ENCODE measurements around the gene KRT77. TPM values are rescaled to one million over a fixed set of nuclear protein-coding genes. Genes with fewer than 3 reads are reported as not detected.

The KRT77 gene
- total RNA-seq, 1 experiment from 2014 or later: not detected

- no peaks in the 10 kb centered on the region for H3F3A ChIP-seq (ENCODE audit: low read length, unreplicated experiment)
- peaks cover 49% of the 10 kb centered on the region for H3K27me3 ChIP-seq (ENCODE audit: low read length)
- no peaks in the 10 kb centered on the region for H3K9me3 ChIP-seq (ENCODE audit: low read length)
- TF ChIP-seq CTCF (conservative IDR thresholded peaks at IDR 0.05; ENCODE audit: low read depth, low read length): no peak
- no peak for TF ChIP-seq EZH2 (IDR thresholded peaks at IDR 0.05; ENCODE audit: low read length, unreplicated experiment)
- TF ChIP-seq EZH2phosphoT487 (IDR thresholded peaks at IDR 0.05; ENCODE audit: borderline replicate concordance, low read length): no peak
- CTCF ChIA-PET: no interaction called here
- no peak overlapping the region for H3K4me3 ChIP-seq (ENCODE audit: low read length)
- no peaks in the 10 kb centered on the region for H3K9me2 ChIP-seq (replicated peaks; ENCODE audit: low read length)
- H3K79me2 ChIP-seq (ENCODE audit: low read length): no peaks in the 10 kb centered on the region
- H4K20me1 ChIP-seq (ENCODE audit: low read length): no peaks in the 10 kb centered on the region
- no peak for ATAC-seq
- H3K4me2 ChIP-seq (ENCODE audit: low read length): no peak overlapping the region
- H3K36me3 ChIP-seq (ENCODE audit: low read depth, low read length): no peaks in the 10 kb centered on the region
- H3K9ac ChIP-seq (ENCODE audit: low read length): no peak overlapping the region
- DNase-seq: no peak
- H3K27ac ChIP-seq (ENCODE audit: low read length): no peak overlapping the region
- H3K4me1 ChIP-seq (ENCODE audit: insufficient read depth, low read length): no peaks in the 10 kb centered on the region
- intact Hi-C loops (cut with micrococcal nuclease): loop anchor here (5.0 kb wide), 1 partner anchor 58 kb away; no protein-coding TSS in a partner anchor
- POLR2A ChIA-PET (ENCODE audit: unreplicated experiment): no interaction called here
- BruUV-seq (replicated peaks): no TSS peak
- no peak overlapping the region for H2AFZ ChIP-seq (ENCODE audit: low read length)
These were observed 41.3 kb upstream of the KRT77 start for GRCh38 chr12:52744493-52745156.

DNA sequence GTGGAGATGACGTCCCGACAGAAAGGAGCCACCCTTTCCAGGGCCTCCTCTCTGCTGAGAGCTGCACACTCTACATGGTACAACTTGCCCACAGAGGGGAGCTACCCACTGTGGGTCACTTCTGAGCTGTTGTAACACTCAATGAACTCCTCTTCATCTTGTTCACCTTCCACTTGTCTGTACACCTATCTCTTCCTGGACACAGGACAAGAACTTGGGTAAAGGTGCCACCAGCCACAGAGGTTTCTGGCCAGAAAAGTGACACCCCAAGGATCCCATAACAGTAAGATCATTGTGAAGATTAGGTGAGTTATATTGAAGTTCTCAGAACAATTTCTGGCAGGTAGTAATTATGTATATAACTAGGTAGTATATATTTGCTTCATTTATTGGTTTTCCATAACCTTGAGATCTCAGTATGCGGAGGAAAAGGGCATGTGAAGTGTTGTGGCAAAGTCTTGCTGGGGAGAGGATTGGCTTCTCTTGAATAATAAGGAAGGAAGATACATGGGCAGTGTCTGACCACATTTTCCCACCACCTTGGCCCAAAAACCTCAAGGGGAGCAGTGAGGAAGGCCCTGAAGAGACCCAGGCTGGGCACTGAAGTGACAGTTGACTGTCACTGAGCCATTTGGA, 39.6 kb upstream of the KRT77 start:
- H4K20me1 ChIP-seq (ENCODE audit: low read length): no peaks in the 10 kb centered on the region
- H3K9me2 ChIP-seq (replicated peaks; ENCODE audit: low read length): no peaks in the 10 kb centered on the region
- H3F3A ChIP-seq (ENCODE audit: low read length, unreplicated experiment): no peaks in the 10 kb centered on the region
- no TSS peak for BruUV-seq (replicated peaks)
- TF ChIP-seq EZH2phosphoT487 (IDR thresholded peaks at IDR 0.05; ENCODE audit: borderline replicate concordance, low read length) (no peak), EZH2 (IDR thresholded peaks at IDR 0.05; ENCODE audit: low read length, unreplicated experiment) (no peak), CTCF (conservative IDR thresholded peaks at IDR 0.05; ENCODE audit: low read depth, low read length) (no peak)
- no peaks in the 10 kb centered on the region for H3K9me3 ChIP-seq (ENCODE audit: low read length)
- no peak for ATAC-seq
- H3K4me2 ChIP-seq (ENCODE audit: low read length): no peak overlapping the region
- no peak overlapping the region for H3K4me3 ChIP-seq (ENCODE audit: low read length)
- H3K4me1 ChIP-seq (ENCODE audit: insufficient read depth, low read length): no peaks in the 10 kb centered on the region
- CTCF ChIA-PET: no interaction called here
- no peak overlapping the region for H2AFZ ChIP-seq (ENCODE audit: low read length)
- peaks cover 34% of the 10 kb centered on the region for H3K27me3 ChIP-seq (ENCODE audit: low read length)
- H3K36me3 ChIP-seq (ENCODE audit: low read depth, low read length): no peaks in the 10 kb centered on the region
- H3K9ac ChIP-seq (ENCODE audit: low read length): no peak overlapping the region
- POLR2A ChIA-PET (ENCODE audit: unreplicated experiment): no interaction called here
- no peaks in the 10 kb centered on the region for H3K79me2 ChIP-seq (ENCODE audit: low read length)
- no peak overlapping the region for H3K27ac ChIP-seq (ENCODE audit: low read length)
- no peak for DNase-seq
- intact Hi-C loops (cut with micrococcal nuclease): loop anchor here (5.0 kb wide), 1 partner anchor 59 kb away; no protein-coding TSS in a partner anchor

- POLR2A ChIA-PET (ENCODE audit: unreplicated experiment): no interaction called here
- DNase-seq: no peak
- no TSS peak for BruUV-seq (replicated peaks)
- Histone ChIP-seq H3F3A (ENCODE audit: low read length, unreplicated experiment) (no peaks in the 10 kb centered on the region), H3K27me3 (ENCODE audit: low read length) (peaks cover 29% of the 10 kb centered on the region), H3K79me2 (ENCODE audit: low read length) (no peaks in the 10 kb centered on the region), H3K4me2 (ENCODE audit: low read length) (no peak overlapping the region), H3K4me1 (ENCODE audit: insufficient read depth, low read length) (no peaks in the 10 kb centered on the region), H3K4me3 (ENCODE audit: low read length) (no peak overlapping the region), H3K9ac (ENCODE audit: low read length) (no peak overlapping the region), H2AFZ (ENCODE audit: low read length) (no peak overlapping the region), H3K9me2 (replicated peaks; ENCODE audit: low read length) (no peaks in the 10 kb centered on the region), H3K36me3 (ENCODE audit: low read depth, low read length) (no peaks in the 10 kb centered on the region), H4K20me1 (ENCODE audit: low read length) (no peaks in the 10 kb centered on the region), H3K9me3 (ENCODE audit: low read length) (no peaks in the 10 kb centered on the region), H3K27ac (ENCODE audit: low read length) (no peak overlapping the region)
- CTCF ChIA-PET: no interaction called here
- intact Hi-C loops (cut with micrococcal nuclease): loop anchor here (5.0 kb wide), 1 partner anchor 60 kb away; no protein-coding TSS in a partner anchor
- ATAC-seq: no peak
- TF ChIP-seq EZH2phosphoT487 (IDR thresholded peaks at IDR 0.05; ENCODE audit: borderline replicate concordance, low read length) (no peak), CTCF (conservative IDR thresholded peaks at IDR 0.05; ENCODE audit: low read depth, low read length) (no peak), EZH2 (IDR thresholded peaks at IDR 0.05; ENCODE audit: low read length, unreplicated experiment) (no peak)
These were observed 38.9 kb upstream of the KRT77 start for GRCh38 chr12:52742196-52742580.

All from PC-3 (cell line).